Keratinocyte (primary cell): Measurements from ENCODE around the gene UNKL.

ENCODE experiments used
- CTCF ChIP-seq, 3 experiments: IDR thresholded peaks in 1 of 3; conservative IDR thresholded peaks in 1 of 3; optimal IDR thresholded peaks in 1 of 3; 2 replicates in 2 of 3; 3 replicates in 1 of 3; pipeline versions ENCODE3 to v1.5.1; 2011; ENCODE audit warnings: low read length in 3 of 3, mild to moderate bottlenecking in 3 of 3, moderate library complexity in 2 of 3, control low read depth in 1 of 3, inconsistent platforms in 1 of 3; ENCODE audit not compliant: insufficient read depth in 2 of 3; ENCODE audit errors: extremely low read depth in 1 of 3
- EZH2 ChIP-seq: IDR thresholded peaks from one replicate; pipeline ENCODE4 v1.6.1; 2012; ENCODE audit warnings: inconsistent platforms, mild to moderate bottlenecking, low read length, moderate library complexity

GRCh38 chr16:1448536-1449116, 34.1 kb upstream of the UNKL start:
- TF ChIP-seq CTCF (optimal IDR thresholded peaks at IDR 0.05 in 1 of 3, IDR thresholded peaks at IDR 0.05 in 1 of 3, conservative IDR thresholded peaks at IDR 0.05 in 1 of 3; ENCODE audit: extremely low read depth in 1 of 3, insufficient read depth in 2 of 3, low read length in 3 of 3) (no peak), EZH2 (no peak)
